Measurements from ENCODE around the gene LRRC59. TPM values are rescaled to one million over a fixed set of nuclear protein-coding genes. Genes with fewer than 3 reads are reported as not detected.
A peak's percentile ranks its signal among the peaks of the same experiment; 100 is the strongest.

The LRRC59 gene
- total and polyA plus RNA-seq, 2 of the 13 experiments (the other 11 are each of a cell fraction or from before 2014, with no cell fraction given), result 87.3 to 222 TPM

- no peak for TF ChIP-seq AFF4 (CRISPR knock-in tag; IDR thresholded peaks at IDR 0.05)
- no peak for TF ChIP-seq CTCF (CRISPR knock-in tag; IDR thresholded peaks at IDR 0.05)
- TF ChIP-seq DMAP1 (CRISPR knock-in tag; IDR thresholded peaks at IDR 0.05), result no peak; the same call in 1 of the 2 replicates
- TF ChIP-seq, protein P1, sequence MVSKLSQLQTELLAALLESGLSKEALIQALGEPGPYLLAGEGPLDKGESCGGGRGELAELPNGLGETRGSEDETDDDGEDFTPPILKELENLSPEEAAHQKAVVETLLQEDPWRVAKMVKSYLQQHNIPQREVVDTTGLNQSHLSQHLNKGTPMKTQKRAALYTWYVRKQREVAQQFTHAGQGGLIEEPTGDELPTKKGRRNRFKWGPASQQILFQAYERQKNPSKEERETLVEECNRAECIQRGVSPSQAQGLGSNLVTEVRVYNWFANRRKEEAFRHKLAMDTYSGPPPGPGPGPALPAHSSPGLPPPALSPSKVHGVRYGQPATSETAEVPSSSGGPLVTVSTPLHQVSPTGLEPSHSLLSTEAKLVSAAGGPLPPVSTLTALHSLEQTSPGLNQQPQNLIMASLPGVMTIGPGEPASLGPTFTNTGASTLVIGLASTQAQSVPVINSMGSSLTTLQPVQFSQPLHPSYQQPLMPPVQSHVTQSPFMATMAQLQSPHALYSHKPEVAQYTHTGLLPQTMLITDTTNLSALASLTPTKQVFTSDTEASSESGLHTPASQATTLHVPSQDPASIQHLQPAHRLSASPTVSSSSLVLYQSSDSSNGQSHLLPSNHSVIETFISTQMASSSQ (IDR thresholded peaks at IDR 0.05; ENCODE audit: low read depth), result 0 out of 2 replicates have a peak, but pooled peaks have one; percentile 16
- TF ChIP-seq, protein P1 (CRISPR knock-in tag; IDR thresholded peaks at IDR 0.05; ENCODE audit: borderline replicate concordance), result peak; percentile 51; the same call in 1 of the 2 replicates
- TF ChIP-seq ZNF468 (CRISPR knock-in tag; IDR thresholded peaks at IDR 0.05), result no peak
- TF ChIP-seq NFATC3 (CRISPR knock-in tag; IDR thresholded peaks at IDR 0.05), result no peak
- TF ChIP-seq KMT2A (CRISPR knock-in tag; IDR thresholded peaks at IDR 0.05), result 0 out of 2 replicates have a peak, but pooled peaks have one; percentile 24
- TF ChIP-seq GFI1 (CRISPR knock-in tag; IDR thresholded peaks at IDR 0.05; ENCODE audit: borderline replicate concordance), result no peak
- TF ChIP-seq, protein P2, sequence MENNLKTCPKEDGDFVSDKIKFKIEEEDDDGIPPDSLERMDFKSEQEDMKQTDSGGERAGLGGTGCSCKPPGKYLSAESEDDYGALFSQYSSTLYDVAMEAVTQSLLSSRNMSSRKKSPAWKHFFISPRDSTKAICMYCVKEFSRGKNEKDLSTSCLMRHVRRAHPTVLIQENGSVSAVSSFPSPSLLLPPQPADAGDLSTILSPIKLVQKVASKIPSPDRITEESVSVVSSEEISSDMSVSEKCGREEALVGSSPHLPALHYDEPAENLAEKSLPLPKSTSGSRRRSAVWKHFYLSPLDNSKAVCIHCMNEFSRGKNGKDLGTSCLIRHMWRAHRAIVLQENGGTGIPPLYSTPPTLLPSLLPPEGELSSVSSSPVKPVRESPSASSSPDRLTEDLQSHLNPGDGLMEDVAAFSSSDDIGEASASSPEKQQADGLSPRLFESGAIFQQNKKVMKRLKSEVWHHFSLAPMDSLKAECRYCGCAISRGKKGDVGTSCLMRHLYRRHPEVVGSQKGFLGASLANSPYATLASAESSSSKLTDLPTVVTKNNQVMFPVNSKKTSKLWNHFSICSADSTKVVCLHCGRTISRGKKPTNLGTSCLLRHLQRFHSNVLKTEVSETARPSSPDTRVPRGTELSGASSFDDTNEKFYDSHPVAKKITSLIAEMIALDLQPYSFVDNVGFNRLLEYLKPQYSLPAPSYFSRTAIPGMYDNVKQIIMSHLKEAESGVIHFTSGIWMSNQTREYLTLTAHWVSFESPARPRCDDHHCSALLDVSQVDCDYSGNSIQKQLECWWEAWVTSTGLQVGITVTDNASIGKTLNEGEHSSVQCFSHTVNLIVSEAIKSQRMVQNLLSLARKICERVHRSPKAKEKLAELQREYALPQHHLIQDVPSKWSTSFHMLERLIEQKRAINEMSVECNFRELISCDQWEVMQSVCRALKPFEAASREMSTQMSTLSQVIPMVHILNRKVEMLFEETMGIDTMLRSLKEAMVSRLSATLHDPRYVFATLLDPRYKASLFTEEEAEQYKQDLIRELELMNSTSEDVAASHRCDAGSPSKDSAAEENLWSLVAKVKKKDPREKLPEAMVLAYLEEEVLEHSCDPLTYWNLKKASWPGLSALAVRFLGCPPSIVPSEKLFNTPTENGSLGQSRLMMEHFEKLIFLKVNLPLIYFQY (CRISPR knock-in tag; IDR thresholded peaks at IDR 0.05; ENCODE audit: borderline replicate concordance), result peak; percentile 78; the same call in 1 of the 2 replicates
- TF ChIP-seq, protein P3, sequence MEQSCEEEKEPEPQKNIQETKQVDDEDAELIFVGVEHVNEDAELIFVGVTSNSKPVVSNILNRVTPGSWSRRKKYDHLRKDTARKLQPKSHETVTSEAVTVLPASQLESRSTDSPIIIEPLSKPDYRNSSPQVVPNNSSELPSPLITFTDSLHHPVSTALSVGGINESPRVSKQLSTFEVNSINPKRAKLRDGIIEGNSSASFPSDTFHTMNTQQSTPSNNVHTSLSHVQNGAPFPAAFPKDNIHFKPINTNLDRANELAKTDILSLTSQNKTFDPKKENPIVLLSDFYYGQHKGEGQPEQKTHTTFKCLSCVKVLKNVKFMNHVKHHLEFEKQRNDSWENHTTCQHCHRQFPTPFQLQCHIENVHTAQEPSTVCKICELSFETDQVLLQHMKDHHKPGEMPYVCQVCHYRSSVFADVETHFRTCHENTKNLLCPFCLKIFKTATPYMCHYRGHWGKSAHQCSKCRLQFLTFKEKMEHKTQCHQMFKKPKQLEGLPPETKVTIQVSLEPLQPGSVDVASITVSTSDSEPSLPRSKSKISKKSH (CRISPR knock-in tag; IDR thresholded peaks at IDR 0.05; ENCODE audit: borderline replicate concordance), result no peak
- peak; percentile 49 for TF ChIP-seq TEAD3 (CRISPR knock-in tag; optimal IDR thresholded peaks at IDR 0.05; ENCODE audit: borderline replicate concordance)
- TF ChIP-seq ZNF101 (CRISPR knock-in tag; IDR thresholded peaks at IDR 0.05; ENCODE audit: borderline replicate concordance, low read depth), result no peak
Observed at GRCh38 chr17:50423553-50424159, 26.3 kb upstream of the LRRC59 start (continued).

Measured in HepG2 (cell line).